NOMO-1 (cell line): Measurements from ENCODE around the gene KCNIP2.
A peak's percentile ranks its signal among the peaks of the same experiment; 100 is the strongest.

Source experiments
- DNase-seq, 2 experiments: peaks; one replicate each; lab custom pipeline; 2025; ENCODE audit not compliant: unreplicated experiment in 2 of 2; lab: John Stamatoyannopoulos, UW

Gene KCNIP2

DNA sequence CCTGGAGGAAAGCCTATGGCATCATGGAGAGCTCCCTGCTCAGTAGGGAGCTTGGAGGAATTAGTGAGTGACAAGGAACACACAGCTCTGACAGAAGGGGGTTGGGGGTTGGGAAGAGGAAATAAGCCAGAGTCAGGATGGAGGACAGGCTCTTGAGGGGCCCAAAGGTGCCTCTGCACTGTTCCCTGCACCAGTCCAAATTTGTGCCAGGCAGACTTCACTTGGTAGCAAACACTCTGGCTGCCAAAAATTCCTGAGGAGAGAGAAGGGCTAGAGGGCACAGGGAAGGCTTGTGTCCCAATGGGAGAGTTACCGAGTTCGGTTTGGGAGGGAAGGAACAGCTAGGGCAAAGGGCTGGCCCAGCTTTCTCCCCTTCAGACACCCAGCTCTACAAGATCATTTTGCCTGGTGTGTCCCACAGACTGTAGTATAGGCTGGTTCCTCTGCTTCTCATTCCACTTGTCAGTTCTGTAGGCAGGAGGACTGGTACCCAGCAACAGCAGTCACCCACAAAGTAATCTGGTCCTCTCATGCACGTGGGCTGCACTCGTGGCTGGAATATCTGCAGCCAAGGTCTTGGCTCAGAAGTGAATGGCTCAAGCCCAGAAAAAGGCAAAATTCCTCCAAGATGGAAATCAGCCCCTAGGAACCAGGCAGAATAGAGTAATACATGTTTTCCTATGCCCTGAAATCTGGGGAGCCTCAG, 8.0 kb upstream of the KCNIP2 start:
- no peak for DNase-seq

DNA sequence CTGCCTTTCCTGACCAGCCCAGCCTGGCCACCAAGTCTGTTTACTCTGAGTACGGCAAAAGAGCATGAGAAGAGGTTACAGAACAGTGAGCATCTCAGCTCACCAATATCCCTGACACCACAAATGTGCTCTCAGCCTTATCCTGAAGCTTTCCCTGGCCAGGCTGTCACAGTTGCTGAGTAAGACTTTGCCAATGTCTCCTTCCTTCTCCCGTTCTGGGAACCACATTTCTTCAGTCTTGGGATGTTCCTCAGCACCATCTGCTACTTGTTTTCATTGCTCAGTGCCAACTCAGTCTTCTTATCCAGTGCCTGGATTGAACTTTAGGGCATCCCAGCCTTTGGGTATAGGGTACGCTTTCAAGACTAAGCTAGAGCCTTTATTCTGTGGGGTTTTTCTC, 7.1 kb upstream of the KCNIP2 start:
- DNase-seq = no peak

GRCh38 chr10:101848894-101849351, 5.3 kb upstream of the KCNIP2 start:
- DNase-seq = peak; percentile 59 to 64

DNA sequence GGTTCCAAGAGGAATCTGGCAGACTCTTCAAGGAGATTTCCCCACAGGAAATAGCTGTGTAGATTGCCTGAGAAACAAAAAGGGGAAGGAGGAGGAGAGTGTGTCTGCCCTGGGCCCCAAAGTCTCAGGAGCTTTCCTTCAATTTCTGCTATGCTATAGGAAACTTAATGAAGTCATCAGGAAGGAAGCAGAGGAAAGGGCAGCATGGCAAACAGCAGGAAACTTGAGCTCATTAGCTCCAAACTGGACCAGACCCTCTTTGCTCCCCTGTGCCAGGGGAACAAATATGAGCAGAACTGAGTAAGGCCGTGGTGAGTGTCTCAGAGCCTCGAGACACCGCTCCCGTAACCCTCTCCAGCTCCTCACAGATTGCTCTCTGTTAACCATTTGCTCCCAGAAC, 4.8 kb upstream of the KCNIP2 start:
- peak; percentile 44 to 51 for DNase-seq

- DNase-seq = no peak
Observed at GRCh38 chr10:101845893-101846292, 2.3 kb upstream of the KCNIP2 start.

- DNase-seq = no peak
Observed at GRCh38 chr10:101841826-101842225, 1.8 kb downstream of the KCNIP2 start.

DNA sequence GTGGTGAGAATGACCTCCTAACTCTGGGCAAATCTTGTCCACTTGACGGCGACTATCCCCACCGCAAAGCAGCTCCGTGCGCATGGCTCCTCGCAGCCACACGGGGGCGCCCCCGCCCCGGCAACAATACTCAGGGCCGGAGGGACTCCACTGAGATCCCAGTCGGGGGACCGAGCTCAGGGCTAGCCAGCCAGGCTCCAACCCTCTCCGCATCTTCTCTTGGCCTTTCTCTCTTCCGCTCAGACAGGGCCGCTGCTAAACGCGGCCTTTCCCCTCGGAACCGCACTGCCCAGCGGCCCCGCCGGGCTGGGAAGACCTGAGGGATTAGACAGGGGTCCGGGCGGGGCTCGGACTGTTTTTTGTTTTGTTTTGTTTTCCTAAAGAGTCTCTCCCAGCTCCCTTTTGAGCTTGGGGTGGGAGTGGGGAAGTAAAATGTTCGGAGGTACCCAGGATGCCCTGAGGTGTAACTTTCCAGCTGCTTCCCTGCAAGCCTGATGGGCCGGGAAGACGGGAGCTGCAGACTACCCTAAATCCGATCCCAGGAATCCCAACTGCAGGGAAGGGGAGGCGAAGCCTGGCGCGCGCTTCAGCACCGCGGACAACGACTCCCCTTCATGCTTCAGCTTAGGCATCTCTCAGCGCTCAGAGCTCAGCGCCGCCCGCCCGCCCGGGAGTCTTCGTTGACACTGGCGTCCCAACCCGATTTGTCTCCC, 2.7 kb downstream of the KCNIP2 start:
- peak; percentile 66 to 73 for DNase-seq

- DNase-seq = no peak
Observed at GRCh38 chr10:101840102-101840684, 3.4 kb downstream of the KCNIP2 start.

DNA sequence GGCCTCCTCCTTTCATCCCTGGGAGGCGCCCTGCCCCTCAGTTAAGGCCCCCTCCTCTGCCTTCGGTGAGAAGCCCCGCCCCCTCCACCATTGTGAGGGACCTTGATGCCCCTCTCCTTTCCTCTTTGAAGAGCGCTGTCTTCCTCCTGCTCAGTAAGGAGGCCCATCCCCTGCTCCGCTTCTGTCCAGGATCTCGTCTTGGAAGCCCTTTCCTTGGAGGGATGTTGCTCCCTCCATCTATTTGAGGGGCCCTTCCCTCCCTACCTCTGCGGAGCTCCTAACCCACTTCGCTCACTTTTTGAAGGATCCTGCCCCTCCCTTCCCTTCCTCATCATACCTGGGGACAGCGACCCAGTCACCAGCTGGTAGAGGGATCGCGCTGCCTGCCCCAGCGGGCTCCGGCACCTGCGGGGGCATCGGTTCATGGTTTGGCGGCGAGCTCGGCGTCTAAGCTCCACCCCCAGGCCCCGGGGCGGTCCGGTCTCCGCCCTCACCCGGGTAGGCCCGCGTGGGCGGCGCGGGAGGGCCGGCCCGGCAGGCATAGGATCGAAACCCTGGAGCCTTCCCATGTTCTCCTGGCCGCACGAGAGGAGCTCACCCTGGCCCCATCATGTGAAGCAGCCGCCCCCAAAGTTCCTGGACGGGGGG, 4.1 kb downstream of the KCNIP2 start:
- no peak for DNase-seq

- no peak for DNase-seq
Observed at GRCh38 chr10:101839002-101839401, 4.6 kb downstream of the KCNIP2 start.

GRCh38 chr10:101838416-101838970, 5.1 kb downstream of the KCNIP2 start:
- no peak for DNase-seq

DNA sequence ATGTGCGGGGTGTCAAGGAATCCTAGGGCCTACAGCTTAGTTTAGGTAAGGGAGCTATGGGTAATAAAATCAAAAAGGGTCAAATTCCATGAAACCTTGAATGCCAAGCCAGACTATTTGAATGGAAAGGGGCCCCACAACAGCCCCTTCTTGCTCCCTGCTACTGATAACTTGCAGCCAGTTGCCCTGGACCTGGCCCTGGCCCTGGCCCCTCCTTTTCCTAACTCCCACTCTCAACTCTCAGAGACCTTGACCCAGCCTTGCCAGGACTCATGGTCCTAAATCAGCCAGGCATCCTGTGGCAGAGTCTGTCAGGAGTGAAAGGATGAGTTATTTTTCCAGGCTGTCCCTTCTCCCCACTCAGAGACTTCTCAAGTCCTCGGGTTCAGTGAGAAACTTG, 5.9 kb downstream of the KCNIP2 start:
- DNase-seq = no peak

DNA sequence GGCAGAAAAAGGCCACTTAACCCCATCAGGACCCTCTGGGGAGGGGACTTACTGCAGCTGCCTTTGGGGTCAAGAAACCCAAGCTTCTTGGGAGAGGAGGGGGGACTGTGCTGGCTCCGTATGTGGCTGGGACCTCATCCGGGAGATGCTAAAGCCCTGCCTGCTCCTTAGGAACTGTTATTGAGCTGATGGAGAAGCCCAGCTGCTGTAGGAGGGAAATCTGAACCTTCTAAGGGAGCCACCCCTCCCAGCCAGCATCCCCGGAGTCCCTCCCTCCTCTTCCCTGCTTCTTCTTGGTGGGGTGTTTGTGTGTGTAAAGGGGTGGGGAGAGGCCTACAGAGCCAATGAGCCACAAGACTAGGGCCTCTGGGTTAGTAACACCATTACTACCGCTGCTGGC, 8.2 kb downstream of the KCNIP2 start:
- no peak for DNase-seq

GRCh38 chr10:101834341-101834740, 9.3 kb downstream of the KCNIP2 start:
- peak; percentile 40 to 52 for DNase-seq

DNA sequence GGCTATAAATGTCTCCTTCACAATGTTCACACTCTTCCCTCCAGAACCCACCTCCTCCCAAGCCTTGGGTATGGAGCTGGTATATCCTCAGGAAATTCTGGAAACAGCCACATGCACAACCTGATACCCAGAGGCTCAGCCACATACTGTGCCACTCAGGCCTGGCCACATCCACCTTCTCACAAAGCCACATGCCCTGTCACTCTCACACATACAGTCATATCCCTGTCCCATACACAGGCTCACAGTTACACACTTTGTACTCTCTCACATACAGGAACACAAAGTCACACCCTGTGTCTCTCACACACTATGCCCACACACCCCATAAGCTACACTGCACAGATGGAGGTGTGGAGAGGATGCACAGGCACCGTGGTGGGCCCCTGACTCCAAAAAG, 10.1 kb downstream of the KCNIP2 start:
- no peak for DNase-seq

- no peak for DNase-seq
Observed at GRCh38 chr10:101832325-101832771, 11.3 kb downstream of the KCNIP2 start.

DNA sequence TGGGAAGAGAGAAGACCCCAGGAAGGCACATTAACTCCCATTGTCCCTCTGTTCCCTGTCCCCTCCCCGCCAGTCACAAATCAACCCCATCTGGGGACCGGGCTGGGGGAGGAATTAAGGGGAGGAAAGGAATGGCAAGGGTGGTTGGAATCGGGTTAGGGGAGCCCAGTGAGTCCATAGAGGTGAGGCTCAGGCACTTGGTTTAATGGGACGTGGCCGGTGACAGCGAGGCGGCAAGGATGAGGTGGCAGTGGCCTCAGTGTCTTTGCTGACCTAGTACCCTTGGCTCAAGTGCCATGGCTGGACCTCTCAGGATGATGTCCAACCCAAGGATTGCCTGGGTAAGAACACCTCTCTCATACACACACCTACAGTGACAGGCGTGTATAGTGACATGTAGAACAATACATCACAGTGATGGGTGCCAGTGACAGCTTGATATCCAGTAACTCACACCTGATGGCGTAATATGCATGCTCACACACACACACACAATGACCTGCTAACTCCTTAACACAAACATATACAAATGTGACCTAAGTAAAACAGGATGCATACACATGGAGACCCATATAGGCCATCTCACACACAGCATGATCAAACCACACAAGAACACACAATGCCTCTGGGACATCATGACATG, 12.3 kb downstream of the KCNIP2 start:
- DNase-seq = no peak

DNA sequence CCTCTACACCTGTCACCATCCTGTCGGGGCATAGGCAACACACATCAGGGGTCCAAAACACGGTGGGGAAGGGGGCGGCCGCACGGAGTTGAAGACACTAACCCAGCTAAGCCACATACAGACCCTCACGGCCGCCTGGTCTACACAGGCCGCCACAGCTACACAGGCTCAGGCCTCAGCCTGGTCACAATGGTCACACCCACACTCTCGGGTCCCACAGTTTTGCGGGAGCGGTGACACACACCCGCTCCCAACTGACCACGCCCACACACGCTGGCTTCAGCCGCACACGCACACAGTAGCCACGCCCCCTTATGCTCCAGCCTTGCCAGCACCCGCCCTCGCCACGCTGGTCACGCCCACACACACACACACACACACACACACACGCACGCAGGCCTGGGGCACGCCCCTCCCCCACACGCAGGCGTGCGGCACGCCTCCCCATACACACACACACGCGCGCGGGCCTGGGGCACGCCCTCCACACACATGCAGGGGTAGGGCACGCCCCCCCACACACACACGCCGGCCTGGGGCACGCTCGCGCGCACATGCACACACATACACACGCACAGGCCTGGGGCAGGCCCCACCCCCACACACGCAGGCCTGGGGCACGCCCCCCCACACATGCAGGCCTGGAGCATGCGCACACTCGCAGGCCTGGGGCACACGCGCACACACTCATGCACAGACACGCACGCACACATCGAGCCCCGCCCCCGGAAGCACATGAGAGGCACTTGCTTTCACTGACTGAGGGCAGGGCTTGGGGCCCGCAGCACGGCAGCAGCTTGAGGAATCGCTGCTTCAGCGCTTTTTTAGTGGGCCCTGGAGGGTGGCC, 13.1 kb downstream of the KCNIP2 start:
- DNase-seq = peak; percentile 77 to 87

DNA sequence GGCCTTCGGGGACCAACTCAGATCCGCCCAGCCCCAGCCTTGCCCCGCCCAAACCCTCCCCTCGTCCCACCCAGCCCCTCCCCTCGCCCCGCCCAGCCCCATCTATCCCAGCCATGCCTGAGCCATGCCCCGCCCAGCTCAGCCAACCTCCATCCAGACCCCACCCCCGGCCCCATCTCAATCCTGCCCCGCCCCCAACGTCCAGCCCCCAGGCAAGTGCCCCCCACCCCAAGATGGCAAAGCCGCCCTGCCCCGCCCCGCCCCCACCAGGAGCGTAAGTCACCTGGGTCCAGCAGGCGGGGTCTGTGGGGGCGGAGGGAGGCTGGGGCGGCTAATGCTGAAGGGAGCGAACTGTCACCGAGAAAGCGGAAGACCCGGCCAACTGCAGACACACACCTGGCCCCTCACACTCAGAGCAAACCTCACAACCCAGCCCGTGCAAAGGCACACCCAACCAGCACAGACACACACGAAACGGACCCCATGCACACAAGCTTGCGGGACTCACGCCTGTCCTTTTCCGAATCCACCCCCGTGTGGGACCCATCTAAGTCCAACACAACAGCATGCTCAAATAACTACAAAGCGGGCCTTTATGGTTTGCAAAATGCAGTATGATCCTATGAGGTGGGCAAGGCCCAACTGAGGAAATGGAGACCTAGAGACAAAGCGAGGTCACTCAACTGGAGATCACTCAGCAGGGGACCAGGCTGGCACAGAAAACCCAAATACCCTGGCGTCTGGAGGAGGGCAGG, 13.9 kb downstream of the KCNIP2 start:
- DNase-seq = no peak
